Activated naive CD4-positive, alpha-beta T cell treated with anti-CD3 and anti-CD28 coated beads, Interleukin-2, amount 50 U/mL, for 72 hours (primary cell): Measurements from ENCODE around the gene FH. TPM values are rescaled to one million over a fixed set of nuclear protein-coding genes. Genes with fewer than 3 reads are reported as not detected.

Source experiments
- total RNA-seq, 2 donors: library from RNA; stranded (reverse); gene quantifications; one replicate each; pipeline ENCODE4 v1.2.3, GENCODE V29; 2022

FH gene
- total RNA-seq, 2 donors from 2014 or later = 65.8 to 69.8 TPM

Other genes starting within 250 kb of the FH start
- not detected for gene RGS7, start 162.6 kb downstream of the FH start, total RNA-seq
- gene KMO, start 12.6 kb upstream of the FH start, total RNA-seq = not detected
- 10 to 100 TPM; 13.1 to 16.2 TPM for gene CHML, start 120.6 kb upstream of the FH start, total RNA-seq
- gene OPN3, start 120.6 kb upstream of the FH start, total RNA-seq = 10 to 100 TPM in 1 of 2 donors, 1 to 10 TPM in 1; 8.2 to 13.6 TPM
- not detected for gene WDR64, start 132.5 kb upstream of the FH start, total RNA-seq